NCI-H526 treated with DMSO at 0.1 percent for 48 hours (cell line): ENCODE results near the gene BAG1.

ENCODE experiments used
- DNase-seq: peaks from one replicate; lab custom pipeline; 2025; lab: John Stamatoyannopoulos, UW

The BAG1 gene

GRCh38 chr9:33273266-33273971, 8.9 kb upstream of the BAG1 start:
- DNase-seq, result no peak

GRCh38 chr9:33272061-33272460, 7.6 kb upstream of the BAG1 start:
- no peak for DNase-seq

DNA sequence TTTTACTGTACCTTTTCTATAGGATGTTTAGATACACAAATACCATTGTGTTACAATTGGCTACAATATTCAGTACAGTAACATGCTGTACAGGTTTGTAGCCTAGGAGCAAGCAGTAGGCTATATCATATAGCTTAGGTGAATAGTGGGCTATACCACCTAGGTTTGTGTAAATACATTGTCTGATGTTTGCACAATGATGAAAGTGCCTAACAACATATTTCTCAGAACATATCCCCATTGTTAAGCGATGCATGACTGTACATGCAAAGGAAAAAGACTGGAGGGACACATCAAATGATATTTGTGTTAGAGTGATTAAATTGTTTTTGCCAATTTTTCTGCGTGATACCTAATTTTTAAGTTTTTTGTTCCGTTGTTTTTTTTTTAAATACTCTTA, 5.6 kb upstream of the BAG1 start:
- DNase-seq, result no peak

- DNase-seq, result no peak
These were observed 2.8 kb upstream of the BAG1 start for GRCh38 chr9:33267151-33267767.

- DNase-seq, result no peak
These were observed 830 bp upstream of the BAG1 start for GRCh38 chr9:33265211-33265865.

DNA sequence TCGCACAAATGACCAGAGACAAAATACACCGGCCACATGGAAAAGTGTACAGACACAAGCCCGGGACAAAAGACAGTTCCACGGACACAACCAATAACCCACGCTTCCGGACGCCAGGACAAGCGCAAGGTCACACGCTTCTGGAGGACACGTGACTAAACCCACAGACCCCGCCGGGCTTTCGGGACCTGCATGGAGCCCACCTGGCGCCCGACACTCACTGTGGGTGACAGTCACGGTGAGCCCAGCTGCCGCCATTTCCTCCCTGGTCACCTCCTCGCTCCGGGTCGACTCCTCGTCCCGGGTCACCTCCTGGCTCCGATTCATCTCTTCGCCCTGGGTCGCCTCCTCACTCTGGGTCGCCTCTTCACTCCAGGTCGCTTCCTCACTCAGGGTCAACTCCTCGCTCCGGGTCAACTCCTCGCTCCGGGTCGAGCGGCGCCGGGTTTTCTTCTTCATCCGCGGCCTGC, 470 bp downstream of the BAG1 start:
- DNase-seq, result no peak

DNA sequence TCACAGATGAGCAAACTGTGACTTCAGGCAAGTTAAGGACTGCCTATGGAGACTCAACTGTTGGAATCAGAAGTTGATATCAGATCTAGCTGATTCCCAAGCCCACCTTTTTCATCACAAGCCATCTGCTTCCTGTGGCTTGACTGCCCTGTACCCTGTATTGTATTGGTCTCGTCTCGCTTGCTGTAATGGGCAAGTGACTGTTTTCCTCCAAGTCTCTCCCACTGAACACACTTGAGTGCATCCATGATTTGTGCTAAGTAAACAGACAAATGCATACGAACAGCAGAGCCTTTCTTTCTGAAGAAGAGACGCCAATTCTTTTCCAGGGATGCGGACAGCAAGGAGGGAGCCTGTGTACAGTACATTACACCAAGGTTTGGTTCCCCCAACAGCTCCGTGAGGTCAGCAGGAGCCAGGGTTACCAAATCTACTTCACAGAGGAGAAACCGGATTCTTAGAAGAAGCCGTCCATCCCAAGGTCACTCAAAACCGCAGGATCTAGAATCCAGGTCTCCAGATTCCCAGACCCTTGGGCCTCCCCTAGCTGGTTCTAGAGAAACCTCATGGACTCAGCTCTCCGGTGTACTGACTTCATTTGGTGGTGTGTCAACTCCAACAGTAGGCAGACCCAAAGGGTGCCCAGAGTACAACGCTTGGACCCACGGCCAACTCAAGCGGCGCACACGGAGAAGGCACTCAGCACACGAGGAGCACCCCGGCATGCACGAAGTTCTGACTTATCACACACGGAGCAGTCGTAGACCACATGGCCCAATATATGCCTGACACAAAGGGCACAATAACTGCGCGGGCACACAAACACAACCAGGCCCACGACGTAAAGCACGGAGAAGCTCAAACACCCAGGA, 1.1 kb downstream of the BAG1 start:
- peak; percentile 6 for DNase-seq

DNA sequence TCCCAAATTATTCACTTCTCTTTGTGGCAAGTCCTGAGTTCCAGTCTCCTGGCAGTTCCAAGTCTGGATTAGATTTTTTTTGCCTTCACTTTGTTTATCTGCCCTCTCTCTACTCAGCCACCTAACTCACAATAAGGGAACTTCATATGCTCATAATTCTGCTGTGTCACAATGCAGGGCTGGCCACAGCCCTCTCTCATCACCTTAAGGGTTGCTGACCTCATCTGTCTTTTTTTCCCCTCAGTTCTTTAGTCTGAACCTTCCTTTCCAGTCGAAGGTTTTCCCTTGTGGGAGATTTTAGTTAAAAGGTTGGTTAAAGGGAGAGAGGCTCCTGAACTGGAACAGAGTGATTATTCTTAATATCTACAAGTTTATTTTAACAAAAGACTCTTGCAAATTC, 4.1 kb downstream of the BAG1 start:
- DNase-seq, result no peak

DNA sequence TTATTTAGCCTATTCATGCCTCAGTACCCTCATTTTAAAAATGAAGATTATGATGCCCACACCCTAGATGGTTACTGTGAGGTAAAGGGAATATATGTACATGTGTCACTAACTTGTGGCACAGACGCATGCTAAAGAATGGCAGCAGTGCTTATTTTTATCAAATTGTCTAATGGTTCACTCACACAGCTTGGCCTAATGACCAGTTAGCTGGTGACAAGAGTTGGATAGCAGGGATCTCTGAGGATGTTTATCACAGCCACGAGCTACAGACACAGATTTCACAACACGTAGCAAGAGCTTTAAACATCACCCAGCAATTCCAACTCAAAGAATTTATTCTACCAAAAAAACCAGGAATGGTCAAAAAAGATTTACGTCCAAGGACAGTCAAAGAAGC, 7.2 kb downstream of the BAG1 start:
- DNase-seq, result no peak

DNA sequence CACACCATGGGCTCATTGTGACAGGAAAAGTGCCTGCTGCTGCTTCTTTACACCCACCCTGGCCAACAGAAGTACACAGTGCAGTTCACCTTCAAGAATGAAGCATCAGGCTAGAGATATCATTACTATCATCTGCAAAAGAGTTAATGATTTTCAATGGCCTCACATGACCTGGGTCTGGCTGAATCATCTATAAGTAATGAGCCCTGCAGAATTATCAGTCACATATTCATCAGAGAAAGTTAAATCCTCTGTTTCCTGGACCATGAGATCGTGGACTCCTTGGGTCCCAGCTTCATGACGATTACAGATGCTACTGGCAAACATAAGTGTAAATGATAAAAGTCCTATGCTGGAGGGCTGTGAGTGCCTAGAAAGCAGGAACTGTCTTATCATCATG, 8.3 kb downstream of the BAG1 start:
- no peak for DNase-seq

- DNase-seq, result no peak
These were observed 9.0 kb downstream of the BAG1 start for GRCh38 chr9:33255471-33255870.

DNA sequence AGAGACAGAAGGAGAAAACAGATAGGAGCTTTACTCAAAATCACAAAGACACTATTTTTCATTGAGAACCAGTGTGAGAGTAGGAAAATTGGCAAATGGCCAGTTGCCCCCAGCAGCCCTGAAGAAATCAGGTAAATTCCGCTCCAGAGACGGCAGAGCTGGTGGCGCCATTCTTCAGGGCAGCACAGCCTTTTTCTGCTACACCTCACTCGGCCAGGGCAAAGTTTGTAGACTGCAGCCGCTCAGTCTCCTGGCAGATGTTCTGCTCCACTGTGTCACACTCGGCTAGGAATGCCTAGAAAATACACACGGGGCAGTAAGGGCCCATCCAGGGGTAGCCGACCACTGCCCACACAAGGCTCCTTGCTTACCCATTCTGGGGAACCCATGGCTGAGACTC, 9.5 kb downstream of the BAG1 start:
- DNase-seq, result no peak

- no peak for DNase-seq
These were observed 10.3 kb downstream of the BAG1 start for GRCh38 chr9:33254211-33254610.

DNA sequence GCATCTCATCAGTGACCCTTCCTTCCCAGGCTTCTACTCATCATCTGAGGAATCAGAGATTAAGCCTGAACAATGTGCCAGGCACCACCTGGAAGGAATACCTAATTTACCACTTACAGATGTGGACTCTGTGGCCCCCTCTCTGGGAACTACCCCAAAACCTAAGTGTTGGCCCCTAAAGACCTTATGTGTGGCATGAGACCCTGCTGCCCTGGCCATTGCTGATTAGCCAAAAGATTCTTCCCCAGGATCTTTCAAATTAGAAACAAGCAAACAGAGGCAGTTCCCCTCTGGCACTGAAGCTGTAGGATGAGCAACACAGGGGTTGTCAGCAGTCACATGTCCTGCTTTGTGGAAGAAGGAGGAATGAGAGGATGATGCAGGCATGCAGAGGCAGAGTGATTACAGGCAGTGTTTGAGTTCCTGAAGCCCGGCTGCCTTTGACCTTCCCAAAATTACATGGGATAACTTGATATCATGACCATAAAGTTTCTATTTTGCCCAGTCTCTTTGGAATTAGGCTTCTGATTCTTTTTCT, 14.0 kb downstream of the BAG1 start:
- DNase-seq, result no peak

GRCh38 chr9:33249983-33250382, 14.5 kb downstream of the BAG1 start:
- DNase-seq, result no peak

DNA sequence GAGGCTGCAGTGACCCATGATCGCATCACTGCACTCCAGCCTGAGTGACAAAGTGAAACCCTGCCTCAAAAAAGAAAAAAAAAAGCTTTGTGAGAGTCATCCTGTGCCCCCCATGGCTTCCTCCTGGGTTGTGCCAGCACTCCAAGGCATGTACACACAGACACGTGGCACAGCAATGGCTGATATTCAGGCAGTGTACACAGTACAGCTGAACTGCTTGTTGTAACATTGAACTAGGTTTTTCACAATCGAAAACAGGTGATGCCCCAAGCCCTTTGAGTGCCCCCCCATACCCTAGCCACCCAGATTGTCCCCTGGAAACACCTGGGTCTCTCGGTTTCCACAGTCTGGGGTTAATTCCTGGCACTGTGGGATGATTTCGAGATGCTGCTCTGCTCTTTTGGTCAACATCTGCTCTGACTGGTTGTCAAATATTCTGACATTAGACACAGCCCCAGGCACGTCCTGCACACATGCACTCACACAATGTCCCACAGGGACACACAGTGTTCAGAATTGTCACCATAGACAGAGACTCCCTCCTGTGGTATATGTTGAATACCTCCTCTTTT, 15.3 kb downstream of the BAG1 start:
- no peak for DNase-seq

DNA sequence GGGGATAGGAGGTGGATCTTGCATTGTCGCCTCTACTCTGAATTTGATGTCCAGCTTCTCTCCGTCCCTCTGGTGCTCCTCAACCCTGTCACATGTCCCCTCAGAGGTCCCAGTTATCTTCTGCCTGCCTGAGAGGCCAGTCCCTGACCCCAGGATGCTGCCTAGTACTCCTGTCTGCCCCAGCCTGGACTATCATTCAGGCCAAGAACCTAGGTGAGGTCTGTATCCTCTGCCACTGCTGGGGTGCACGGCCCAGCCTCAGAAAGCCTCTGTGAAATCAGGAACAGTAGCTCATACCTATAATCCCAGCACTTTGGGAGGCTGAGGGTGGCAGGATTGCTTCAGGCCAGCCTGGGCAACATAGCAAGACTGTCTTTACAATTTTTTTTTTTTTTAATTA, 15.9 kb downstream of the BAG1 start:
- DNase-seq, result no peak

DNA sequence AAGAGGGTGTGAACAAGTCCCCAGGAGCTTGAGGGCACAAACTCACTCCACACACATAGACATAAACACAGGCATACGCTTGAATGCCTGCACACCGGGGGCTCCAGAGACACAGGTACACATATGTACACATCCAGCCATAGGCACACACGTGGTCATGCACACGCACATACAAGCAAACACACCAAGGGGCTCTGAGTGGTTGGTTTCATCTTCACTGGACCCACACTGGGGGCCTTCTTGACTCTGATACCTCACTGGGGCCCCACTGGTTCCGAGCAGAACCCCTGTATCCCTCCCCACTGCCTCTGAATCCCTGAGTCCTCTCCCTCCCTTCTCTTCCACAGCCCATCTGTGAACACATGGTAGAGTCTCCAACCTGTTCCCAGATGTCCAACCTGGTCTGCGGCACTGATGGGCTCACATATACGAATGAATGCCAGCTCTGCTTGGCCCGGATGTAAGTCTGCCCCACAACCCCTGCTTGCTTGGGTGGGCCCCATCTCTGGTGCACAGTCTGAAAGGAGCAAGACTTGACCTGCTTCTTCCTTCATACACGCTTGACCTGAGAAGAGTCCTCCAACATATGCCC, 18.1 kb downstream of the BAG1 start:
- no peak for DNase-seq

GRCh38 chr9:33245341-33245740, 19.2 kb downstream of the BAG1 start:
- DNase-seq, result no peak

GRCh38 chr9:33244137-33244784, 20.2 kb downstream of the BAG1 start:
- DNase-seq, result no peak

DNA sequence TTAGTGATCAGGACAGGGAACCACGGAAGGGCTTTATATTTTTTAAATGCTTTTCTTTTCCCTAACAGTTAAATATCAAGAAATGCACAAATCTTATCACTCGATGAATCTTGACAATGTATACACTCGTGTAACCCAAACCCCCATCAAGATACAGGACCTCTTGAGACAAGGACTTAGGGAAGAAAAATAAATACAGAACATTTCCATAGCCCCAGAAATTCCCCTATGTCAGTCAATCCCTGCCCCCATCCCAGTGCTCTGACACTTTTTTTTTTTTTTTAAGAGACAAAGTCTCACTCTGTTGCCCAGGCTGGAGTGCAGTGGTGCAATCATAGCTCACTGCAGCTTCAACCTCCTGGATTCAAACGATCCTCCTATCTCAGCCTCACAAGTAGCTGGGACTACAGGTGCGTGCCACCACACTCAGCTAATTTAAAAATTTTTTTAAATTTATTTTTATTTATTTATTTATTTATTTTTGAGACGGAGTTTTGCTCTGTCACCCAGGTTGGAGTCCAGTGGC, 21.8 kb downstream of the BAG1 start:
- no peak for DNase-seq
